Left ventricle myocardium superior (tissue), 1 donor: ENCODE measurements around the gene NCEH1. TPM values are rescaled to one million over a fixed set of nuclear protein-coding genes. Genes with fewer than 3 reads are reported as not detected.
"Not testable (repeated sequence)": the region's sequence is repeated elsewhere in the genome, so short reads cannot be mapped to it uniquely, and the experiment has no call there.

Experiments
- ATAC-seq: fragments of 200-7000 bp; cut with Tn5 transposase; one replicate; pipeline ENCODE4 v1.9.1; 2020; ENCODE audit warnings: mild to moderate bottlenecking, moderate library complexity
- DNase-seq: peaks from one replicate; pipeline ENCODE4 v3.0.0-alpha.2; 2020
- intact Hi-C: fragments of 100-400 bp; cut with micrococcal nuclease; formaldehyde crosslinking; loops from one replicate; pipeline ENCODE4 v1.11.0; 2022
- long read RNA-seq: library from polyadenylated mRNA; unstranded; transcript quantifications from one replicate; pipeline ENCODE4 v2.0.0, GENCODE V29; 2021
- total RNA-seq: library from RNA; stranded (reverse); fragmentation: NEBNext Ultra II Directional; extraction: Animal tissue kit (Norgen Biotek cat#: 25700); gene quantifications from one replicate; pipeline ENCODE4 v1.2.1, GENCODE V29; 2021
- donor health status: DM: no; HTN: yes; CAD: no; lungs with severe emphysema.

Gene NCEH1
- 63.6 TPM for total RNA-seq
- long read RNA-seq, full-length matches to known transcripts = 4 of 9 reads
- long read RNA-seq, partial matches to known transcripts = 1 of 9 reads
- long read RNA-seq, other reads (novel, unspliced or antisense) = 4 of 9 reads

DNA sequence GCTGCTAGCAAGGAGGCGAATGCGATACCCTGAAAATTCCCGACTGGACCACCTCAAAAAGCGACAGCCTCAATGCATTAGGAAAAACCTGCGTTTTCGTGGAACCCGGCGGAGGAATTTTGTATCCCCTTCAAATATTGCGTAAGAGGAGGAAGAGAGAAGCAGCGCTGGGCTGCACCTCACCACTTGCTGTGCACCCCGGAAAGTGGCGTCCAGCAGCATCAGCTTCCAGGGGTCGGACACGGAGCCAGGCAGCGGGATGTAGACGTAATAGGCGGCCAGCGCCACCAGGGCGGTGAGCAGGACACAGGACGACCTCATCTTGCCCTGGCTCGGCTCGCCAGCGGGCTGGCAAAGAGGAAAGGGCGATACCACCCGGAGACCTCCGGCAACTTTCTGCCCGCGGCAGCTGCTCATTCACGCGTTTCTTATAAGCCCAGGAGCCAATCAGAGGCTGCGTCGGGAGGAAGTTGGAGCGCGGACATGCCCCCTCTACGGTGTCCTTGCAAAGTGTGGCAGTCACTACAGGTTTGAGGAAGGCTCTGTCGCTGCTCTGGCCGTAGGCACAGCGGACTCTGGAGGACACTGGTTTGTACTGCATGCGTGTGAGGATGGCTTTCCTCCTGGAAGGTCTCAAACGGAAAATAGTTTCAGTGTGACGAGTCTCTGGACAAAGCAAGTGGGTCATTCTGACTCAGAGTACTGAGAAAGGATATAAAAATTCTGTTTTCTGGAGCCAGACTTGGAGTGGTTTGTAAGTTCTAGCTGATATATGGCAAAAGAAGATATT, at the start of gene NCEH1:
TSS of gene NCEH1 (minus strand) at position 404 of the 790 bp plus-strand sequence. CDS start at position 321, 83 bp downstream.
- DNase-seq (peak; percentile 91), ATAC-seq (peak; percentile 96)
- intact Hi-C loops = loop anchor here (5.0 kb wide), 1 partner anchor 39 kb away; no protein-coding TSS in a partner anchor

- intact Hi-C loops, DNase-seq, ATAC-seq: not testable (repeated sequence)
Observed at GRCh38 chr3:172760416-172760815, 49.5 kb upstream of the NCEH1 start.

- intact Hi-C loops = no loop called here
- DNase-seq (no peak), ATAC-seq (no peak)
Observed at GRCh38 chr3:172753125-172753524, 42.3 kb upstream of the NCEH1 start.

DNA sequence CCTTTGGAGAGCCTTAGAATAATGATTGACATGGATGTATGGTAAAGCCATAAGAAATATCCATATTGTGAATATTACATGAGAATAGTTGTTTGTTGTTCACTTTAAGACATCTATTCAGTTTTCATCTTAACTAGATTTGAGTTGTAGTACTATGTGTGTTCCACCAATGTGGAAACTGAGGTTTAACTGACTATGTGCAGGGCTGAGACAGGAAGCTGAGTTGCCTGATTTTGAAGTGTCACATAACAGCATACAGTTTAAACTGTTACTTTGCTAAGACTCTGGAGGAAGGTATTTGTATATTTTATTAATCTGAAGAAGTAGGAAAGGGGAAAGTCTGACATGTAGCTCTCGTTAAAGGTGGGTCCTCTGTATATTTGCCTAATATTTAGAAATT, 41.8 kb upstream of the NCEH1 start:
- intact Hi-C loops = no loop called here
- ATAC-seq = no peak
- DNase-seq = no peak

DNA sequence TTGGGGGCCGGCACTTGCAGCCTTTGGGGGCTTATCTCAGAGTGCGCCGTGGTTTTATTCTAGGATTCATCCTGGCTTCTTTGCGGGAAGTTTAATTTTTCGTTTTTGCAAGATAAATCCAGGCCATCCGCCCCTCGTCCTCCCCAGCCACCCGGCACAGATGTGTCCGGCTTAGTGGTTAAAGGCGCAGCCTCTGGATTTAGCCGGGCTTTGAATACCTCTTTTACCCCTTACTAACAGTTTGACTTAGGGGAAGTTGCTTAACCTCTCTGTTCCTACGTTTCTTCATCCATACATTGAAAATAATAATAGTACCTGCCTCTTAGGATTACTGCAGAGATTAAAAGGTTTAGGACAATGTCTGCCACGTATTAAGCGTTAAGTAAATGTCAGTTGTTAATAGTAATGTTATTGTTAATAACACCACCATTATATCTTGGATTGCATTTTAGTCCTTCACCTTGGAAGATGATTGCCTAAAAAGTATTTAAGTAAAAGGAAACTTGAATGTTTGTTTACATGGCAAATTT, 40.4 kb upstream of the NCEH1 start:
- ATAC-seq = peak; percentile 18
- intact Hi-C loops = no loop called here
- DNase-seq = no peak

DNA sequence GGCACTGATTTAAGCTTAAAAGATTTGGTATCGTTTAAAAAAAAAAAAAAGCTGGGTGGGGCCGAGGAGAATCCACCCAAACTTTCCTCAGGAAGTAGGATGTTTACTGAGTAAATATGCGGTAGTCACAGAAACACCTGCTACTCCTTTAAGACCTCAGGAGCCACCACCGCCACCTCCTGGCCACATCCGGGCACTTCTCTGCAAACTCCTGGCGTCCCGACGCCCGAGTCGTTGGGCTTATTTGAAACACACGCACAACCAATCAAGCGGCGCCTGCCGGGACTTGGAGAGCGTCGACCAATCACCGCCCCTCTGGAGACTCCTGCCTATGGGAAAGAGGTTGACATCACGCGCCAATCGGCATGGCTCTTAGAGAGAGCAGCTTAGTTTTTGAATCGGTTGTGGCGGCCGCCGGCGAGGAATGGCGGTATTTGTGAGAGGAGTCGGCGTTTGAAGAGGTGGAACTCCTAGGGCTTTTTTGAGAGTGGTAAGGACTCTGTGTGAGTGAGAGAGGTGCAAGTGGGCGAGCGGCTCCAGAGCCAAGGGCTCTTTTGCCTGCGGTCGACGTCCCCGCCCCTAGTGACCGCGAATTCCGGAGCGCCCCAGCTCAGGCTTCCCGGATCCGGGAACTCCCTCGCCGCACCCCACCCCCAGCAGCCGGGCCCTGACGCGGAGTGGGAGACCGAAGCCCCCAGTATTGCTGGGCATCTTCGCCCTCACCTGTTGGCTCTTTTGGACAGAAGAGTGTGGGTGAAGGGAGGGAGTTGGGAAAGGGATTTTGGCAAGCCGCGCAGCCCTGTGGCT, 39.7 kb upstream of the NCEH1 start, which contains the start of gene ECT2:
TSS of gene ECT2 (plus strand) at position 359 of the 807 bp plus-strand sequence. CDS start 3,805 bp downstream, outside the sequence.
- DNase-seq (peak; percentile 99), ATAC-seq (peak; percentile 99)
- intact Hi-C loops = no loop called here

- ATAC-seq (peak; percentile 2), DNase-seq (no peak)
- intact Hi-C loops = no loop called here
Observed at GRCh38 chr3:172750069-172750367, 39.2 kb upstream of the NCEH1 start.

- intact Hi-C loops = no loop called here
- ATAC-seq (no peak), DNase-seq (no peak)
Observed at GRCh38 chr3:172749230-172749965, 38.5 kb upstream of the NCEH1 start.

- no peak for ATAC-seq
- intact Hi-C loops = no loop called here
- no peak for DNase-seq
Observed at GRCh38 chr3:172746475-172746874, 35.6 kb upstream of the NCEH1 start.

DNA sequence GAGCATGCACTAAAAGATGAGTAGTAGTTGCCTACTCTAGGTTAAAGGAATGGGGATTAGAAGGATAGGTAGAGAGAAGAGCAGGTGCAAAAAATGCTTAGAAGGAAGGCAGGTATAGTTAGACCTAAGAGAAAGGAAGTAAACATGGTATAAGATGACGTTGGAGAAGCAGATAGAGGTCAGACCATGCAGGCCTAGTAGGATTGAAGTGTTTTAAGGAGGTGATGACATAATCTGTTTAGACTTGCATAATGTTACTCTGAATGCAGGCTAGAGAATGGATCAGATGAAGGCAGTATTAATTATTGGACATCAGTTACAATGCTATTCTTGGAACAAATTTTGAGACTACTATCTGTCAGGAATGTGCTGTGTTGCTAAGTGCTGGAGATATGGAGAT, 28.6 kb upstream of the NCEH1 start:
- ATAC-seq = no peak
- DNase-seq = no peak
- intact Hi-C loops = no loop called here

- intact Hi-C loops = no loop called here
- ATAC-seq (no peak), DNase-seq (no peak)
Observed at GRCh38 chr3:172735014-172735413, 24.1 kb upstream of the NCEH1 start.

DNA sequence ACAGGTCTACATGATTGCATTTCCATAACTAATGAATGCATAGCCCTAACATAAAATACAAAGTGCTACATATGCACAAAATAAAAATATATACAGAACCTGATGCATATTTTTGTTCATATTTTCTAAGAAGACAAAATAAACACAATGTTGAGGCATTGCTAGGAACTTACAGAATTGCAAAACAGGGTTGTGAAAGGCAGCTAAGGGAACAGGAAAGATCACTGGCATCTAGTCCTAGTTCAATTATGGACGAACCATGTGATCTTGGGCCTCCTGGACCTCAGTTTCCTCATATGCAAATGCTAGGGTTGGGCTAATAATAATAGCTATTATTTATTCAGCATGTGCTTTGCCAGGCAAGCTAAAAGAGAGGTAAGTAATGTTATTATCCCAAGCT, 15.5 kb upstream of the NCEH1 start:
- ATAC-seq (no peak), DNase-seq (no peak)
- intact Hi-C loops = no loop called here

GRCh38 chr3:172722536-172723040, 11.7 kb upstream of the NCEH1 start:
- intact Hi-C loops, ATAC-seq, DNase-seq: not testable (repeated sequence)

GRCh38 chr3:172717493-172718088, 6.7 kb upstream of the NCEH1 start:
- no peak for DNase-seq
- intact Hi-C loops = no loop called here
- no peak for ATAC-seq

DNA sequence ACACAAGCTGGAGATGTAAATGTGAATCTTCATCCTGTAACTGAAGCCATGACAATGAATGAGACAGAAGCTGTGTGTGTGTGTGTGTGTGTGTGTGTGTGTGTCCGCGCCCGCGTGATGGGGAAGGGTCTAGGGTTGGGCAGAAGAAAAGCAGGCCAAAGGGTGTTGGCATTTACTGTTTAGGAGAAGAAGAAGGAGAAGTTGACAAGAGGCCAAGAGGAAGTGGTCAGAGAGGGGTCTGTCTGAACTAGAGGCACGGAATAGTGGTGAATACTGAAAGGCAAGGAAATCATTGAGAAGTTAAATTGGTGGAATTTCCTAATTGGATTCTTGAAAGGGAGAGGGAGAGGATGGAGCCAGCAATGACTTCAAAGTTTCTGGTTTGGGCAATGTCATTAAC, 5.6 kb upstream of the NCEH1 start:
- ATAC-seq (peak; percentile 69), DNase-seq (no peak)
- intact Hi-C loops = no loop called here

DNA sequence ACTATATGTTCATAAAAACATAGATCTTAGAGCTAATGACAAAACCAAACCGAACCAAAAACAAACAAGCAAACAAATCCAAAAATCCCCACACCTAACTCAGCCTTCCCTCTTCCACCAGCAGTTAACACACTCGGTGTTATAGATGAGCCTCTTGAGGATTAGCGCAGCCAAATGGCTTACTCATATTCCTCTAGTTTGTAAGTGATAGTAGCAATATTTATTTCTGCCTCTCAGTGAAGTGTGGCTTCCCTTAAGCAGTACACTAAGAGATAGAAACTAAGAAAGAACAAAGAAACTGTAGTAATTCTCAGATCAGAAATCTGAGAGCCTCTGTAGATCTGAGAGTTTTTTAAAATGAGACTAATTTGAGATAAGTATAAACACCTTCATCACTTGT, 2.4 kb upstream of the NCEH1 start:
- DNase-seq = no peak
- ATAC-seq = no peak
- intact Hi-C loops = loop anchor here (5.0 kb wide), 1 partner anchor 41 kb away; no protein-coding TSS in a partner anchor

DNA sequence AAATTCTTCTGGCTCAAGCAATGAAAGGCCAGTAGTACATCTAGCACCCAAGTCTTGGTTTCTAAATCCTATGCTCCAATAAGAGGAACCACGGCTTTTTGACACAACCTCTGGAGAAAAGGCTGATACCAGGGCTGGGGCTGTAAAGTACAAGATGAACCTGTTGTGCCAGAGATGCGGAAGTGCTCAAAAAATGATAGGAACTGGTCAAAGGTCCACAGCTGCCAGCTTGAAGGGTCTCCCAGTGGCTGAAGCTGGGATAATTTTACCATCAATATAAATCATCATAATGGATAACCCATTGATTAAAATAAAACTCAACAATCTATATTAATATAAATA, 558 bp upstream of the NCEH1 start:
- DNase-seq (no peak), ATAC-seq (peak; percentile 1)
- intact Hi-C loops = loop anchor here (5.0 kb wide), 1 partner anchor 39 kb away; no protein-coding TSS in a partner anchor

DNA sequence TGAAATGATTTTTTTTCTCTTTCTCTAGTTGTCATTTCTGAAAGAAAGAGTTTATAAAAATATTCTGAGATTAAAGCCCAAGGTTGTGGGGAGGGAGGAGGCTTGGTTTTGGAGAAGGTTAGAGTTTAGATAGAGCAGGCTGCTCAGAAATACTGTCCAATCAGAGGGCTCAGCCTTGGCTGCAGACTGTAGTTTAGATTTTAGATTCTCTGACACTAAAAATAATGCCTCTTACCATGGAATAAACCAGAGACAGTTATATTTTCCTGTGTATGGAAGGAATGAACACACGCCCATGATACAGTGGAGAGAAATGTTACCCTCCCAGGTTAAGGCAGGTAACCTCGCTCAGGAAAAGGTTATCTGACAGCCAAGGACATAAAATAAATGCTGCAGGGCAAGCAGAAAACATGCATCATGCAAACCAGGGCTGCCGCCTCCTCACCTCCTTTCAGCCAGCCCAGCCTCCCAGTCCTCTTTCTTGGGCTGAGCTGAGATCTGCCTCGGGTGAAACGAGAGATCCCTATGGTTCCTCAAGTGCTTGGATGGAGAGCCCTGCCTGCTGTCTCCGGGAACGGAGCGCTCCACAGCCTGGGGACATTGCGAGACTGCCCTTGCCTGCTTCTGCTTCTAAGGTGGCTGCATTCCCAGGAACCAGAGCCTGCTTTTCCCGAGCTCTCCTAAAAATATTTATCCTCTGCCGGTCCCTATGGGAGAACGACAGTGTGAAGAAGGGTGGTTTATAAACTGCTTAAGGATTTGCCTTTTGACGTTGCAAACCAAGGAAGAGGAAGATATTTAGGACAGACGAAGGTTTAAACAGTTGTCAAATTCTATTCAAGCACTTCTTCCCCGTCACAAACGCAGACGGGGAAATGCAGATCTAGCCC, 848 bp downstream of the NCEH1 start:
- intact Hi-C loops = loop anchor here (5.0 kb wide), 1 partner anchor 38 kb away; no protein-coding TSS in a partner anchor
- DNase-seq (peak; percentile 63), ATAC-seq (peak; percentile 72)
